ENCODE data around the gene FGD4. TPM values are rescaled to one million over a fixed set of nuclear protein-coding genes. Genes with fewer than 3 reads are reported as not detected.

FGD4 gene
- total RNA-seq, 1 experiment from 2014 or later = 37.4 TPM

DNA sequence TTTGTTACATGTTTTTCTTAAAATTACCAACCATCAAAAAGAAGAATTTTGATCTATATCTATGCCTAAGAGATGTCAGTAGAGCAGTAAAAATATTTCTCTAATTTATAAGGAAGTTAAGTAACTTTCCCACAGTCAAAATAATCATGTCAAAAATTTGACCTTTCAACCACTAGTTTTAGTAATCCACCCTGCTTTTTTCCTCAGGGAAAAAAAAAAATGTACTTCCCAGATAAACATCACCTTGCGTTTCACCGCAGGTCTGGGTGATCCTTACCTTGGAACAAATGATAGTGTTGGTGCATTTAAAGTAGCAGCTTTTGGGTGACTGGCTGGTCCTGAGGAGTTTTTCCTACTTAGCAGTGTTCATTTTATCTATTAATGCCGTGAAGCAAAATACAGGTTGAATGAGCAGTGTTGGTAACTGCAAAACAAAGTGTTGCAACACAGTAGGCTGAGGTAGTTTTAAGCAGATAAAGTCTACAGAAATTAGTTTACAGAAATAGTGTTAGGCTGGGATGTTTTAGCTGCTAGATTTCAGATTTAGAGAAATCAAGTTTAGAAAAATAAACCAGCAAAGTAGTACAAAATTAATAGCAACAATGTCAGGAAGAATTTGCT, 142.5 kb downstream of the FGD4 start:
- Mint-ChIP-seq H3K27me3 (ENCODE audit: unreplicated experiment) (no peaks in the 10 kb centered on the region), H3K36me3 (ENCODE audit: insufficient read depth, unreplicated experiment) (no peaks in the 10 kb centered on the region), H3K9me3 (ENCODE audit: low read depth, unreplicated experiment) (no peaks in the 10 kb centered on the region), H3K4me1 (ENCODE audit: low read depth, unreplicated experiment) (peaks cover 62% of the 10 kb centered on the region), H3K27ac (ENCODE audit: unreplicated experiment) (peak overlapping the region; percentile 38), H3K4me3 (ENCODE audit: low read depth, unreplicated experiment) (no peak overlapping the region)
- CTCF ChIA-PET = interaction anchor here (0.6 to 2.3 kb wide), 2 partner anchors 9 to 140 kb away, joined by 10 to 12 read pairs; no protein-coding TSS in a partner anchor
- intact Hi-C loops (cut with micrococcal nuclease; ENCODE audit: unreplicated experiment) = no loop called here
- BruUV-seq (replicated peaks) = no TSS peak
- no peak for TF ChIP-seq CTCF (IDR thresholded peaks at IDR 0.05; ENCODE audit: unreplicated experiment)
- DNase-seq = no peak

- peaks cover 55% of the 10 kb centered on the region for H3K4me1 Mint-ChIP-seq (ENCODE audit: low read depth, unreplicated experiment)
- no TSS peak for BruUV-seq (replicated peaks)
- CTCF ChIA-PET = interaction anchor here (0.6 to 2.3 kb wide), 2 partner anchors 10 to 141 kb away, joined by 10 to 12 read pairs; no protein-coding TSS in a partner anchor
- intact Hi-C loops (cut with micrococcal nuclease; ENCODE audit: unreplicated experiment) = no loop called here
- no peak for TF ChIP-seq CTCF (IDR thresholded peaks at IDR 0.05; ENCODE audit: unreplicated experiment)
- H3K27ac Mint-ChIP-seq (ENCODE audit: unreplicated experiment) = peak overlapping the region; percentile 15
- H3K27me3 Mint-ChIP-seq (ENCODE audit: unreplicated experiment) = no peaks in the 10 kb centered on the region
- no peak overlapping the region for H3K4me3 Mint-ChIP-seq (ENCODE audit: low read depth, unreplicated experiment)
- no peak for DNase-seq
- no peaks in the 10 kb centered on the region for H3K9me3 Mint-ChIP-seq (ENCODE audit: low read depth, unreplicated experiment)
- H3K36me3 Mint-ChIP-seq (ENCODE audit: insufficient read depth, unreplicated experiment) = no peaks in the 10 kb centered on the region
These were observed 143.3 kb downstream of the FGD4 start for GRCh38 chr12:32542428-32543229.

DNA sequence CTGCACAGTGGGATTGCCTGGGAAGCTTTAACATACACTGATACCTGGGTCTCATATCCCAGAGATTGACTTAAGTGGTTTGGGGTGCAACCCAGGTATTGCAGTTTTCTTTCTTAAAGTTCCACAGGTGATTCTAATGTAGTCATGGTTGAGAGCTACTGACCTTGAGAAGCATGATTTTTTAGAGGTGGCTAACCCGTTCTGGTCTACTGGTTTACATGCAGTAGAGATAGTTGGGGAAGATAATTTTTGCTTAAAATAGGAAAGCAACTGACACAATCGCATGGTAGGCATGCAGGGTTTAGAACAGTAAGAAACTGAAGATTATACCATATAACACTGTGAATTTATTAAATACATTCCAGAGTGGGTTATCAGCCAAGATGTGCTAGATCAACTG, 145.5 kb downstream of the FGD4 start:
- no peak overlapping the region for H3K4me3 Mint-ChIP-seq (ENCODE audit: low read depth, unreplicated experiment)
- TF ChIP-seq CTCF (IDR thresholded peaks at IDR 0.05; ENCODE audit: unreplicated experiment) = no peak
- intact Hi-C loops (cut with micrococcal nuclease; ENCODE audit: unreplicated experiment) = no loop called here
- H3K27ac Mint-ChIP-seq (ENCODE audit: unreplicated experiment) = no peak overlapping the region
- H3K36me3 Mint-ChIP-seq (ENCODE audit: insufficient read depth, unreplicated experiment) = no peaks in the 10 kb centered on the region
- DNase-seq = no peak
- CTCF ChIA-PET = interaction anchor here (0.7 kb wide), 1 partner anchor 878 kb away, joined by 3 read pairs; no protein-coding TSS in a partner anchor
- no peaks in the 10 kb centered on the region for H3K27me3 Mint-ChIP-seq (ENCODE audit: unreplicated experiment)
- no peaks in the 10 kb centered on the region for H3K9me3 Mint-ChIP-seq (ENCODE audit: low read depth, unreplicated experiment)
- no TSS peak for BruUV-seq (replicated peaks)
- H3K4me1 Mint-ChIP-seq (ENCODE audit: low read depth, unreplicated experiment) = peaks cover 61% of the 10 kb centered on the region

- Mint-ChIP-seq H3K4me1 (ENCODE audit: low read depth, unreplicated experiment) (peaks cover 56% of the 10 kb centered on the region), H3K36me3 (ENCODE audit: insufficient read depth, unreplicated experiment) (no peaks in the 10 kb centered on the region), H3K27ac (ENCODE audit: unreplicated experiment) (no peak overlapping the region), H3K9me3 (ENCODE audit: low read depth, unreplicated experiment) (no peaks in the 10 kb centered on the region), H3K4me3 (ENCODE audit: low read depth, unreplicated experiment) (no peak overlapping the region), H3K27me3 (ENCODE audit: unreplicated experiment) (no peaks in the 10 kb centered on the region)
- no TSS peak for BruUV-seq (replicated peaks)
- intact Hi-C loops (cut with micrococcal nuclease; ENCODE audit: unreplicated experiment) = no loop called here
- CTCF ChIA-PET = no interaction called here
- DNase-seq = no peak
- no peak for TF ChIP-seq CTCF (IDR thresholded peaks at IDR 0.05; ENCODE audit: unreplicated experiment)
These were observed 146.1 kb downstream of the FGD4 start for GRCh38 chr12:32545413-32545980.
